ENCODE results near the gene HIVEP1. TPM values are rescaled to one million over a fixed set of nuclear protein-coding genes. Genes with fewer than 3 reads are reported as not detected.

HIVEP1 gene
- total and polyA plus RNA-seq, 2 of the 13 experiments (the other 11 are each of a cell fraction or from before 2014, with no cell fraction given): 7.4 to 9.9 TPM

DNA sequence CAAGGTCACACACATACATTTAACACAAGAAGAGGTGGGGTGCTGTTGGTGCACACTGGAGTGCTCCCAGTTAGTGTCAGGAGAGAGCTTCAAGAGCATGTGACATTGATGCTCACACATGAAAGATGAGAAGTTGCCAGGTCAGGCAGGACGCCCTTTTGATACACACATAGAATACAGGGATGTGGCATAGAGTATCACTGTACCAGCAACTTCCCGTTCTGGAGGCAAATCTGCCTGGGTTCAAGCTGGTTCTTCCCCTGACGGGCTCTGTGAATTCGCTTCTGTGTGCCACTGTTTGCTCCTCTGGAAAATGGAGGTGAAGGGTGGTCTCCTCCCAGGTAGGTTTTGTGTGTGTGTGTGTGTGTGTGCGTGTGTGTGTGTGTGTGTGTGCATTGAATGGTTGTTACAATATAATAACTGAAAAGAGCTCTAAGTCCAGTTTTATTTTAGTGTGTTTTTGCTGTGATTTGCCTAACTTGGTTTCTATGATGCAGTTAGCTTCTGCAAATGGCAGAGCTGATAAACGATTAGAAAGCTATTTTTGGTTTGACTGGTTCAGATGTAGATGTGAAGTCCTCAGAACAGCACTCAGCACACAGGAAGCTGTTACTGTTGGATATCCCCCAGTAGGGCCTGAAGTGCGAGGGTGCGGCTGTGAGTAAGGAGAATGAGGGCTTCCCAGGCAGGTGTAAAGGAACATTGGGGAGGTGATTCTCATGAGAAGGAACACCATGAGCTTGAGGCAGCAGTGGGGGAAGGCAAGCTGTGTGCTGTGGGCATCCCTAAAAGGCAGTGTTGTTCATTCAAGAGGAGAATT lies 53.4 kb downstream of the HIVEP1 start:
- Histone ChIP-seq H3K79me2 (ENCODE audit: insufficient read depth, low read length) (no peaks in the 10 kb centered on the region), H3K27ac (ENCODE audit: extremely low read length, insufficient read depth, low read length) (no peak overlapping the region), H4K20me1 (ENCODE audit: insufficient read depth, low read length) (peaks cover 5% of the 10 kb centered on the region), H3K27me3 (ENCODE audit: control insufficient read depth in 1 of 2, insufficient read depth in 2 of 2, low read length in 2 of 2) (no peaks in the 10 kb centered on the region), H3K9me3 (ENCODE audit: low read length) (no peaks in the 10 kb centered on the region), H3K4me1 (ENCODE audit: insufficient read depth, low read length) (no peaks in the 10 kb centered on the region), H2AFZ (ENCODE audit: low read length) (no peak overlapping the region), H3K36me3 (replicated peaks in 1 of 2; ENCODE audit: control insufficient read depth in 1 of 2, insufficient read depth in 2 of 2, low read length in 2 of 2) (no peaks in the 10 kb centered on the region), H3K4me3 (replicated peaks in 1 of 3; ENCODE audit: insufficient read depth in 1 of 3, low read depth in 2 of 3, low read length in 3 of 3) (no peak overlapping the region), H3K9ac (ENCODE audit: insufficient read depth, low read depth, low read length) (no peak overlapping the region), H3K4me2 (ENCODE audit: low read depth, low read length) (no peak overlapping the region)
- no peak for TF ChIP-seq PHF5A (CRISPR knock-in tag; IDR thresholded peaks at IDR 0.05; ENCODE audit: low read depth, unreplicated experiment)
- TF ChIP-seq ZNF577 (CRISPR knock-in tag; IDR thresholded peaks at IDR 0.05; ENCODE audit: borderline replicate concordance, low read depth): no peak
- no peak for TF ChIP-seq ZBTB7B (CRISPR knock-in tag; IDR thresholded peaks at IDR 0.05)
- no peak for TF ChIP-seq ZNF484 (CRISPR knock-in tag; IDR thresholded peaks at IDR 0.05; ENCODE audit: borderline replicate concordance, low read depth)
- TF ChIP-seq TCF12 (IDR thresholded peaks at IDR 0.05): no peak
- no peak for TF ChIP-seq TCF12 (CRISPR knock-in tag; IDR thresholded peaks at IDR 0.05)
- TF ChIP-seq, protein P1, sequence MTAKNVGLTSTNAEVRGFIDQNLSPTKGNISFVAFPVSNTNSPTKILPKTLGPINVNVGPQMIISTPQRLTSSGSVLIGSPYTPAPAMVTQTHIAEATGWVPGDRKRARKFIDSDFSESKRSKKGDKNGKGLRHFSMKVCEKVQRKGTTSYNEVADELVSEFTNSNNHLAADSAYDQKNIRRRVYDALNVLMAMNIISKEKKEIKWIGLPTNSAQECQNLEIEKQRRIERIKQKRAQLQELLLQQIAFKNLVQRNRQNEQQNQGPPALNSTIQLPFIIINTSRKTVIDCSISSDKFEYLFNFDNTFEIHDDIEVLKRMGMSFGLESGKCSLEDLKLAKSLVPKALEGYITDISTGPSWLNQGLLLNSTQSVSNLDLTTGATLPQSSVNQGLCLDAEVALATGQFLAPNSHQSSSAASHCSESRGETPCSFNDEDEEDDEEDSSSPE (CRISPR knock-in tag; IDR thresholded peaks at IDR 0.05): no peak
- TF ChIP-seq, protein P2, sequence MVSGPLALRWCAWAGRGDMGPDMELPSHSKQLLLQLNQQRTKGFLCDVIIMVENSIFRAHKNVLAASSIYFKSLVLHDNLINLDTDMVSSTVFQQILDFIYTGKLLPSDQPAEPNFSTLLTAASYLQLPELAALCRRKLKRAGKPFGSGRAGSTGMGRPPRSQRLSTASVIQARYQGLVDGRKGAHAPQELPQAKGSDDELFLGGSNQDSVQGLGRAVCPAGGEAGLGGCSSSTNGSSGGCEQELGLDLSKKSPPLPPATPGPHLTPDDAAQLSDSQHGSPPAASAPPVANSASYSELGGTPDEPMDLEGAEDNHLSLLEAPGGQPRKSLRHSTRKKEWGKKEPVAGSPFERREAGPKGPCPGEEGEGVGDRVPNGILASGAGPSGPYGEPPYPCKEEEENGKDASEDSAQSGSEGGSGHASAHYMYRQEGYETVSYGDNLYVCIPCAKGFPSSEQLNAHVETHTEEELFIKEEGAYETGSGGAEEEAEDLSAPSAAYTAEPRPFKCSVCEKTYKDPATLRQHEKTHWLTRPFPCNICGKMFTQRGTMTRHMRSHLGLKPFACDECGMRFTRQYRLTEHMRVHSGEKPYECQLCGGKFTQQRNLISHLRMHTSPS (CRISPR knock-in tag; IDR thresholded peaks at IDR 0.05; ENCODE audit: low read depth): no peak
- no peak for TF ChIP-seq JDP2 (CRISPR knock-in tag; IDR thresholded peaks at IDR 0.05; ENCODE audit: borderline replicate concordance)
- TF ChIP-seq, protein P3, sequence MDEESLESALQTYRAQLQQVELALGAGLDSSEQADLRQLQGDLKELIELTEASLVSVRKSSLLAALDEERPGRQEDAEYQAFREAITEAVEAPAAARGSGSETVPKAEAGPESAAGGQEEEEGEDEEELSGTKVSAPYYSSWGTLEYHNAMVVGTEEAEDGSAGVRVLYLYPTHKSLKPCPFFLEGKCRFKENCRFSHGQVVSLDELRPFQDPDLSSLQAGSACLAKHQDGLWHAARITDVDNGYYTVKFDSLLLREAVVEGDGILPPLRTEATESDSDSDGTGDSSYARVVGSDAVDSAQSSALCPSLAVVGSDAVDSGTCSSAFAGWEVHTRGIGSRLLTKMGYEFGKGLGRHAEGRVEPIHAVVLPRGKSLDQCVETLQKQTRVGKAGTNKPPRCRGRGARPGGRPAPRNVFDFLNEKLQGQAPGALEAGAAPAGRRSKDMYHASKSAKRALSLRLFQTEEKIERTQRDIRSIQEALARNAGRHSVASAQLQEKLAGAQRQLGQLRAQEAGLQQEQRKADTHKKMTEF (CRISPR knock-in tag; IDR thresholded peaks at IDR 0.05): no peak
- TF ChIP-seq ZNF543 (CRISPR knock-in tag; IDR thresholded peaks at IDR 0.05): no peak
- TF ChIP-seq, protein P4, sequence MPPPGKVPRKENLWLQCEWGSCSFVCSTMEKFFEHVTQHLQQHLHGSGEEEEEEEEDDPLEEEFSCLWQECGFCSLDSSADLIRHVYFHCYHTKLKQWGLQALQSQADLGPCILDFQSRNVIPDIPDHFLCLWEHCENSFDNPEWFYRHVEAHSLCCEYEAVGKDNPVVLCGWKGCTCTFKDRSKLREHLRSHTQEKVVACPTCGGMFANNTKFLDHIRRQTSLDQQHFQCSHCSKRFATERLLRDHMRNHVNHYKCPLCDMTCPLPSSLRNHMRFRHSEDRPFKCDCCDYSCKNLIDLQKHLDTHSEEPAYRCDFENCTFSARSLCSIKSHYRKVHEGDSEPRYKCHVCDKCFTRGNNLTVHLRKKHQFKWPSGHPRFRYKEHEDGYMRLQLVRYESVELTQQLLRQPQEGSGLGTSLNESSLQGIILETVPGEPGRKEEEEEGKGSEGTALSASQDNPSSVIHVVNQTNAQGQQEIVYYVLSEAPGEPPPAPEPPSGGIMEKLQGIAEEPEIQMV (CRISPR knock-in tag; IDR thresholded peaks at IDR 0.05; ENCODE audit: low read depth): no peak
- TF ChIP-seq ZNF329 (CRISPR knock-in tag; IDR thresholded peaks at IDR 0.05; ENCODE audit: low read depth): no peak
- no peak for TF ChIP-seq PAX8 (CRISPR knock-in tag; IDR thresholded peaks at IDR 0.05; ENCODE audit: borderline replicate concordance)
- TF ChIP-seq, protein P5, sequence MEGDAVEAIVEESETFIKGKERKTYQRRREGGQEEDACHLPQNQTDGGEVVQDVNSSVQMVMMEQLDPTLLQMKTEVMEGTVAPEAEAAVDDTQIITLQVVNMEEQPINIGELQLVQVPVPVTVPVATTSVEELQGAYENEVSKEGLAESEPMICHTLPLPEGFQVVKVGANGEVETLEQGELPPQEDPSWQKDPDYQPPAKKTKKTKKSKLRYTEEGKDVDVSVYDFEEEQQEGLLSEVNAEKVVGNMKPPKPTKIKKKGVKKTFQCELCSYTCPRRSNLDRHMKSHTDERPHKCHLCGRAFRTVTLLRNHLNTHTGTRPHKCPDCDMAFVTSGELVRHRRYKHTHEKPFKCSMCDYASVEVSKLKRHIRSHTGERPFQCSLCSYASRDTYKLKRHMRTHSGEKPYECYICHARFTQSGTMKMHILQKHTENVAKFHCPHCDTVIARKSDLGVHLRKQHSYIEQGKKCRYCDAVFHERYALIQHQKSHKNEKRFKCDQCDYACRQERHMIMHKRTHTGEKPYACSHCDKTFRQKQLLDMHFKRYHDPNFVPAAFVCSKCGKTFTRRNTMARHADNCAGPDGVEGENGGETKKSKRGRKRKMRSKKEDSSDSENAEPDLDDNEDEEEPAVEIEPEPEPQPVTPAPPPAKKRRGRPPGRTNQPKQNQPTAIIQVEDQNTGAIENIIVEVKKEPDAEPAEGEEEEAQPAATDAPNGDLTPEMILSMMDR (CRISPR knock-in tag; IDR thresholded peaks at IDR 0.05): no peak
- FAIRE-seq (no peak), ATAC-seq (no peak), DNase-seq (ENCODE audit: low spot score) (no peak)
- ChIA-PET CTCF (ENCODE audit: low intra/inter-chr PET ratio, low total read pairs) (no interaction called here), POLR2A (no interaction called here)
- 92% methylated on average over 8 of the region's 8 CpGs for WGBS (ENCODE audit: low lambda C conversion rate)
- in situ Hi-C loops (cut with HindIII; ENCODE audit: extremely low pct_ligation_motif_present, low pct_unique_long_range_greater_than_20kb): no loop called here
- intact Hi-C loops (cut with micrococcal nuclease; ENCODE audit: unreplicated experiment): no loop called here
- BruUV-seq (replicated peaks): no TSS peak

Measured in HepG2 (cell line).